GM13977 (cell line): ENCODE data around the gene GPRC5A.

Source experiments
- DNase-seq: peaks from one replicate; pipeline ENCODE4 v3.0.0; 2012; ENCODE audit warnings: low spot score
- CTCF ChIP-seq: IDR thresholded peaks from 2 replicates; pipeline ENCODE4 v1.5.1; 2012; ENCODE audit warnings: mild to moderate bottlenecking, control low read depth; ENCODE audit not compliant: insufficient read depth; ENCODE audit errors: extremely low read depth, missing control alignments
- in situ Hi-C: fragments of 300-500 bp; cut with MboI; formaldehyde crosslinking; loops from one replicate; pipeline ENCODE4 v1.12.0; 2022; ENCODE audit warnings: low sequenced_read_pairs, low pct_unique_long_range_greater_than_20kb, mixed read lengths, inconsistent platforms; ENCODE audit not compliant: unreplicated experiment

GPRC5A gene

GRCh38 chr12:12917517-12917916 lies 26.2 kb downstream of the GPRC5A start:
- DNase-seq: no peak
- in situ Hi-C loops: loop anchor here (10.0 kb wide), 1 partner anchor 287 kb away; no protein-coding TSS in a partner anchor
- no peak for TF ChIP-seq CTCF

DNA sequence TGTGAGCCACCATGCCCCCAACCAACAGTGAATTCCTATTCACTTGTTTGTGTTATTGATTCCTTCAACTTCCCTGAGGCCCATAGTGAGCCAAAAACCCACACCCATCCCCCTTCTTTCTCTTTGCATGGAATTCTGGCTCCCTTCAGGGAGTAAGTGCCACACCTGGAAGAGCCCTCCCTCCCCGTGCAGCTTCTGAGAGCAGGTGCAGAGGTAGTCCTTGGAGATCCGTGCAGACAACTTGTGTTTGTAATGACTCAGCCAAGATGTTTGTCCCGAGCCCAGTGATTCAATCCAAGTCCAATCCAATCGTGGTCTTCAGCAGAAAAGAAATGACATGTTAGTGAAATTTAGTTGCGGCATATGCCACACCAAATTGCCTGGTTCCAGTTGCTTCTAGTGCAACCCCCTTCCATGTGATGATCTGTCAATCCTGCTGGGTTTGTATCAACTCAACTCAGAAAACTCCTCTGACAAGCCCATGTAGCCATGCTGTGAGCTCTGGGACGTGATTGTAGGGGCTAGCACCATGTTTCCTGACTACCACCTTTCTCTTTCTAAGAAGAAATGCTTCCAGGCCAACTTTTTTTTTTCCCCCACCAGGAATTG lies 27.5 kb downstream of the GPRC5A start:
- no peak for DNase-seq
- in situ Hi-C loops: loop anchor here (10.0 kb wide), 1 partner anchor 286 kb away; no protein-coding TSS in a partner anchor
- TF ChIP-seq CTCF: no peak

GRCh38 chr12:12919666-12920435 lies 28.5 kb downstream of the GPRC5A start:
- no peak for TF ChIP-seq CTCF
- DNase-seq: no peak
- in situ Hi-C loops: loop anchor here (10.0 kb wide), 1 partner anchor 285 kb away; no protein-coding TSS in a partner anchor

- in situ Hi-C loops: no loop called here
- DNase-seq: no peak
- no peak for TF ChIP-seq CTCF
Measured at GRCh38 chr12:12922191-12922616, 30.8 kb downstream of the GPRC5A start.

DNA sequence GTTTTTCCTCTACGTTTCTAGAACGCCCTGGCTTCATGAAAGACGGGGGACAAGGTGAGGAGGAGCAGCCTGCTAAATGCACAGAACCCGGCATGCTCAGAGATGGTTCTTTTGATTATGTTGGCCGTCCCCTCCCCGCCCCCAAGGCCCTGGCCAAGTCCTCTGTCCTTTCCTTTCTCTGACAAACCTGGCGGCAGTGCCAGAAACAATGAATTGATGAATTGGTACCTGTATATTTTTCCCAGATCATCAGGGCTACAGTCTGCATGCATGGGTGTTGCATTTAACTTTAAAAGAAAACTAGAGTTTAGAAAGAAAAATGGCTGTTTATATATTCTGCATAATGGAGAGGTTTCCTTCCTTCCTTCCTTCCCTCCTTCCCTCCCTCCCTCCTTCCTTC lies 31.6 kb downstream of the GPRC5A start:
- in situ Hi-C loops: no loop called here
- TF ChIP-seq CTCF: no peak
- DNase-seq: no peak

GRCh38 chr12:12924169-12924568 lies 32.8 kb downstream of the GPRC5A start:
- TF ChIP-seq CTCF: no peak
- in situ Hi-C loops: no loop called here
- no peak for DNase-seq
